ENCODE data around the gene AKR1E2. TPM values are rescaled to one million over a fixed set of nuclear protein-coding genes. Genes with fewer than 3 reads are reported as not detected.

Gene AKR1E2
- total RNA-seq, 1 experiment from 2014 or later, result 11.3 TPM

DNA sequence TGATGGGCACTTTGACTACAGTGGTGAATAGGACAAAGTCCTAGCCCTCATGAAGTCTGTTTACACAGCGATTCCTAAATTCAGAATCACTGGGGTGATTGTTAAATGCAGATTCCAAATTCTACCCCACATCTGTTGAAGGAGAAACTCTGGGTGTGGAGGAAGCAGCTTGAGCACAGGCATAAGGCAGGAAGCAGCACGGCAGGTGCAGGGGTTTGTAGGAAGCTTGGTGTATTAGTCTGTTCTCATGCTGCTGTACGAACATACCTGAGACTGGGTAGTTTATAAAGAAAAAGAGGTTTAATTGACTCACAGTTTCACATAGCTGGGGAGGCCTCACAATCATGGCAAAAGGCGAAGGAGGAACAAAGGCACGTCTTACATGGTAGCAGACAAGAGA, 5.1 kb downstream of the AKR1E2 start:
- no peak for DNase-seq (ENCODE audit: low spot score)
- no TSS peak for BruUV-seq (replicated peaks)
- POLR2A ChIA-PET (ENCODE audit: low non-redundant PET), result no interaction called here
- H3K27ac ChIP-seq (ENCODE audit: low read depth, low read length, poor library complexity, severe bottlenecking), result no peak overlapping the region
- H3K4me3 ChIP-seq (ENCODE audit: low read depth, low read length, poor library complexity, severe bottlenecking), result no peak overlapping the region
- peaks cover 6% of the 10 kb centered on the region for H3K4me1 ChIP-seq (ENCODE audit: insufficient read depth, low read length, poor library complexity, severe bottlenecking)
- H3K27me3 ChIP-seq (replicated peaks; ENCODE audit: insufficient read depth, low read depth, low read length, poor library complexity), result no peaks in the 10 kb centered on the region
- no peak for TF ChIP-seq EZH2 (IDR thresholded peaks at IDR 0.05; ENCODE audit: borderline replicate concordance, low read depth, low read length, poor library complexity, severe bottlenecking)
- TF ChIP-seq, protein P1, sequence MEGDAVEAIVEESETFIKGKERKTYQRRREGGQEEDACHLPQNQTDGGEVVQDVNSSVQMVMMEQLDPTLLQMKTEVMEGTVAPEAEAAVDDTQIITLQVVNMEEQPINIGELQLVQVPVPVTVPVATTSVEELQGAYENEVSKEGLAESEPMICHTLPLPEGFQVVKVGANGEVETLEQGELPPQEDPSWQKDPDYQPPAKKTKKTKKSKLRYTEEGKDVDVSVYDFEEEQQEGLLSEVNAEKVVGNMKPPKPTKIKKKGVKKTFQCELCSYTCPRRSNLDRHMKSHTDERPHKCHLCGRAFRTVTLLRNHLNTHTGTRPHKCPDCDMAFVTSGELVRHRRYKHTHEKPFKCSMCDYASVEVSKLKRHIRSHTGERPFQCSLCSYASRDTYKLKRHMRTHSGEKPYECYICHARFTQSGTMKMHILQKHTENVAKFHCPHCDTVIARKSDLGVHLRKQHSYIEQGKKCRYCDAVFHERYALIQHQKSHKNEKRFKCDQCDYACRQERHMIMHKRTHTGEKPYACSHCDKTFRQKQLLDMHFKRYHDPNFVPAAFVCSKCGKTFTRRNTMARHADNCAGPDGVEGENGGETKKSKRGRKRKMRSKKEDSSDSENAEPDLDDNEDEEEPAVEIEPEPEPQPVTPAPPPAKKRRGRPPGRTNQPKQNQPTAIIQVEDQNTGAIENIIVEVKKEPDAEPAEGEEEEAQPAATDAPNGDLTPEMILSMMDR (conservative IDR thresholded peaks at IDR 0.05; ENCODE audit: low read depth, low read length), result no peak
- no peaks in the 10 kb centered on the region for H3K9me3 ChIP-seq (ENCODE audit: low read depth, low read length, poor library complexity, severe bottlenecking)
- H3K36me3 ChIP-seq (ENCODE audit: insufficient read depth, low read length, poor library complexity, severe bottlenecking), result peaks cover 7% of the 10 kb centered on the region
- CTCF ChIA-PET, result no interaction called here
- intact Hi-C loops (cut with micrococcal nuclease; ENCODE audit: unreplicated experiment), result no loop called here

DNA sequence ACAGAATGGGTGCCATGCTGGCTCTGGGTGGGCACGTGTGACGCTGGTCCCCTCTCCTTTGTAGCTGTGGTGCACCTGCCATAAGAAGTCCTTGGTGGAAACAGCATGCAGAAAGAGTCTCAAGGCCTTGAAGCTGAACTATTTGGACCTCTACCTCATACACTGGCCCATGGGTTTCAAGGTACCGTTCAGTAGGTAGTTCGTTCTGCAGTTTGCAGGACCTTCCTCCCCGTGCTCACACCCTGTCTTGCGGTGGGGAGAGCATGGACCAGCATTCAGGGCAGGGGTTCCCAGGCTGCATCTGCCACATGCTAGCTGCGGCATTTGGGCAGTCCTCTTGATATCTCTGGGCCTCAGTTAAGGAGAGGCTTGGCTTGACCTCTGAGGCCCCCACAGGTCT, 7.3 kb downstream of the AKR1E2 start:
- TF ChIP-seq EZH2 (IDR thresholded peaks at IDR 0.05; ENCODE audit: borderline replicate concordance, low read depth, low read length, poor library complexity, severe bottlenecking), result no peak
- TF ChIP-seq, protein P1 (conservative IDR thresholded peaks at IDR 0.05; ENCODE audit: low read depth, low read length), result no peak
- intact Hi-C loops (cut with micrococcal nuclease; ENCODE audit: unreplicated experiment), result no loop called here
- no peaks in the 10 kb centered on the region for H3K4me1 ChIP-seq (ENCODE audit: insufficient read depth, low read length, poor library complexity, severe bottlenecking)
- no peaks in the 10 kb centered on the region for H3K27me3 ChIP-seq (replicated peaks; ENCODE audit: insufficient read depth, low read depth, low read length, poor library complexity)
- no peak for DNase-seq (ENCODE audit: low spot score)
- peaks cover 9% of the 10 kb centered on the region for H3K36me3 ChIP-seq (ENCODE audit: insufficient read depth, low read length, poor library complexity, severe bottlenecking)
- BruUV-seq (replicated peaks), result no TSS peak
- ChIA-PET CTCF (no interaction called here), POLR2A (ENCODE audit: low non-redundant PET) (no interaction called here)
- no peaks in the 10 kb centered on the region for H3K9me3 ChIP-seq (ENCODE audit: low read depth, low read length, poor library complexity, severe bottlenecking)
- H3K27ac ChIP-seq (ENCODE audit: low read depth, low read length, poor library complexity, severe bottlenecking), result no peak overlapping the region
- no peak overlapping the region for H3K4me3 ChIP-seq (ENCODE audit: low read depth, low read length, poor library complexity, severe bottlenecking)

GRCh38 chr10:4834898-4835405, 8.9 kb downstream of the AKR1E2 start:
- Histone ChIP-seq H3K4me3 (ENCODE audit: low read depth, low read length, poor library complexity, severe bottlenecking) (no peak overlapping the region), H3K27ac (ENCODE audit: low read depth, low read length, poor library complexity, severe bottlenecking) (no peak overlapping the region), H3K4me1 (ENCODE audit: insufficient read depth, low read length, poor library complexity, severe bottlenecking) (no peaks in the 10 kb centered on the region), H3K36me3 (ENCODE audit: insufficient read depth, low read length, poor library complexity, severe bottlenecking) (peaks cover 9% of the 10 kb centered on the region), H3K9me3 (ENCODE audit: low read depth, low read length, poor library complexity, severe bottlenecking) (no peaks in the 10 kb centered on the region), H3K27me3 (replicated peaks; ENCODE audit: insufficient read depth, low read depth, low read length, poor library complexity) (no peaks in the 10 kb centered on the region)
- BruUV-seq (replicated peaks), result no TSS peak
- ChIA-PET CTCF (no interaction called here), POLR2A (ENCODE audit: low non-redundant PET) (no interaction called here)
- no peak for DNase-seq (ENCODE audit: low spot score)
- intact Hi-C loops (cut with micrococcal nuclease; ENCODE audit: unreplicated experiment), result no loop called here
- TF ChIP-seq, protein P1 (conservative IDR thresholded peaks at IDR 0.05; ENCODE audit: low read depth, low read length), result no peak
- no peak for TF ChIP-seq EZH2 (IDR thresholded peaks at IDR 0.05; ENCODE audit: borderline replicate concordance, low read depth, low read length, poor library complexity, severe bottlenecking)
